Suppressor macrophage treated with lipopolysaccharide for 4 hours (primary cell): ENCODE data around the gene PFDN5.
A peak's percentile ranks its signal among the peaks of the same experiment; 100 is the strongest.
"Not testable (repeated sequence)": the region's sequence is repeated elsewhere in the genome, so short reads cannot be mapped to it uniquely, and the experiment has no call there.

Experiments
- DNase-seq: peaks from one replicate; pipeline ENCODE4 v3.0.0-alpha.2; 2020

Gene PFDN5

GRCh38 chr12:53328043-53328435 is 32.7 kb downstream of the PFDN5 start:
- no peak for DNase-seq

GRCh38 chr12:53330671-53331070 is 35.3 kb downstream of the PFDN5 start:
- no peak for DNase-seq

GRCh38 chr12:53332339-53332738 is 37.0 kb downstream of the PFDN5 start:
- not testable (repeated sequence) for DNase-seq

GRCh38 chr12:53332744-53333143 is 37.4 kb downstream of the PFDN5 start:
- no peak for DNase-seq

GRCh38 chr12:53333289-53333688 is 37.9 kb downstream of the PFDN5 start:
- DNase-seq, result no peak

- DNase-seq, result no peak
Observed at GRCh38 chr12:53333845-53334244, 38.5 kb downstream of the PFDN5 start.

GRCh38 chr12:53334822-53335221 is 39.5 kb downstream of the PFDN5 start:
- no peak for DNase-seq

GRCh38 chr12:53336181-53336681 is 40.9 kb downstream of the PFDN5 start, which contains the start of gene SP7:
SP7 (minus strand) TSS chr12:53336354; CDS start chr12:53335646, 708 bp downstream.
- peak; percentile 22 for DNase-seq

- no peak for DNase-seq
Observed at GRCh38 chr12:53338017-53338416, 42.7 kb downstream of the PFDN5 start.

- no peak for DNase-seq
Observed at GRCh38 chr12:53338916-53339315, 43.6 kb downstream of the PFDN5 start.

- no peak for DNase-seq
Observed at GRCh38 chr12:53340398-53340797, 45.1 kb downstream of the PFDN5 start.

GRCh38 chr12:53343449-53343848 is 48.1 kb downstream of the PFDN5 start:
- DNase-seq, result no peak

GRCh38 chr12:53343969-53344368 is 48.6 kb downstream of the PFDN5 start:
- DNase-seq, result no peak

- no peak for DNase-seq
Observed at GRCh38 chr12:53344487-53344823, 49.1 kb downstream of the PFDN5 start.

- DNase-seq, result peak; percentile 79
Observed at GRCh38 chr12:53344824-53345485, 49.6 kb downstream of the PFDN5 start.

- DNase-seq, result no peak
Observed at GRCh38 chr12:53345486-53346188, 50.3 kb downstream of the PFDN5 start.

GRCh38 chr12:53346491-53346890 is 51.1 kb downstream of the PFDN5 start:
- DNase-seq, result peak; percentile 34

GRCh38 chr12:53347905-53348304 is 52.6 kb downstream of the PFDN5 start:
- DNase-seq, result no peak
